Ecto neural progenitor cell (in vitro differentiated cells): ENCODE results near the gene XK.
A peak's percentile ranks its signal among the peaks of the same experiment; 100 is the strongest.

ENCODE experiments used
- DNase-seq: peaks from one replicate; pipeline ENCODE4 v3.0.0-alpha.2; 2018; ENCODE audit warnings: low spot score

XK gene

GRCh38 chrX:37679888-37680287 is 5.7 kb upstream of the XK start:
- DNase-seq: no peak

DNA sequence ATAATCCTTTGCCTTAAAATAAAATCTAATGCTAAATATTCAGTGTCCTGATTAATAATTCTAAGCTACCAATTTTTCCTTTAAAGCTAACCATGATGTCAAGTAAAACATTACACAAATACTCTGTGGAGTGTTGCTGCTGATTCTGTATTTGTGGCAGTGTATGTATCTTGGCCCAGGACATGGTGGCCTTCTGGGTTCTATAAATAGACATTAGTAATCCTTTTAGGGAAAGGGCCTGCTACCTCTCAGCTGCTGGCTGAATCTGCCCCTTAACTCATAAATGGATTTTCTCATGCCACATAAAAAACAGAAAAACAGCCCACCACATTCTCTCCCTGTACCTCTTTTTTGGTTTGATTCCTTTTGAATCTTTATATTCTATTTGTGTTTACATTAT is 1.2 kb upstream of the XK start:
- DNase-seq: no peak

DNA sequence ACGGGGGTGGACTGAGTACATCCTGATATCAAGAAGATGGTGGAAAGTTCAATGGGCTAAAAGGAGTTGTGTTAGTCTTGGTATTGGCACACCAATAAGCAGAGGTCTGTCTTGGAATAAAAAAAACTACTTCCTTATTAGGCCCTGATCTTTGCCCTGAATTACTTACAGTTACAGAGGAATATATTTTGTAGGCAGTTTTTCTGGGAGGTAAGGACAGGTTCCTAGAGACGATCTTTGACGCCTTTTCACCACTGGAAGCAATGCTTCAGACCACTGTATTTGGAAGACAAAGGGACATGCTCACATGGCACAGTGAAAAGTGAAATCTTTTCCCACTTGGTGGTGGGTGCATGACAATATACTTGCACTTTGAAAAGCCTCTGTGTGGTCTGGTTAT is 618 bp upstream of the XK start:
- DNase-seq: no peak

DNA sequence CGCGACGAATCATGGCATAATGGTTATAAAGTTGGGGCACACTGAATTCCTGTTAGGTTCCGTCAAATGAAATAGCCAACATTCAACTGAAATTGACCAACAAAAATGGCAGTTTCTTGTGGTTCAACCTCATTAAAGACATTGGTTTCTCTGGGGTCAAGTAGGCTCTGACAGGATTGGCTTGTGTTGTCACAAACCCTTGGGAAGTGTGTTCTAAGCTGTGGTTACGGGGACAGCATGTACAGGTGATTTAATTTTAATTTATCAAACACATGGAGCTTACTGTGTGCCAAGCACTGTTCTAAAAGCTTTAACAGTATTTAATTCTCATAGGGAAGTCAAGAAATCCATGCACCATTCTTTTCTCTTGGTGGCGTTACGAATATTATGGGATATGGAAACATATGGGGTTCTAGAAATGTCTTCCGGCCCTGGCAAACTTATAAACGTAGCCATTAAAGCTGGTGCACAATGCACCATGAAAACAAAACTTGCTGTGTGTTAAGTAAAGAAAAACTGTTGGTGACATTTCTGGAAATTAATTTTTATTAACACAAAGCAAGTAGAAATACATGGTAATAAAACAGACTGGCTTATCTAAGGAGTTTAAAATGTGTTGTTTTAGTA is 891 bp downstream of the XK start:
- no peak for DNase-seq

DNA sequence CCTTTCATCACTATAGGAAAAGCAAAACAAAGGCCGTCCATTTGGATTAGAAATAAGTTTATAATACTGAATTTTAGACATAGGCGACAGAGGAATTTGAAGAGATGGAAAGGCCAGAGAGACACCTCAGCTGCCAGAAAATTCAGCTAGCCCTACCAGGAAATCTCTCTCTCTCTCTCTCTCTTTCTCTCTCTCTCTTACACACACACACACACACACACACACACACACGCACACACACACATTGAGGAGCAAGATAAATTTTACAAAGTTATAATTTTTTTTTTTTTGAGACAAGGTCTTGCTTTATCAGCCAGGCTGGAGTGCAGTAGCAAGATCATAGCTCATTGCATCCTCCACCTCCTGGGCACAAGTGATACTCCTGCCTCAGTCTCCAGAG is 1.4 kb downstream of the XK start:
- DNase-seq: no peak

DNA sequence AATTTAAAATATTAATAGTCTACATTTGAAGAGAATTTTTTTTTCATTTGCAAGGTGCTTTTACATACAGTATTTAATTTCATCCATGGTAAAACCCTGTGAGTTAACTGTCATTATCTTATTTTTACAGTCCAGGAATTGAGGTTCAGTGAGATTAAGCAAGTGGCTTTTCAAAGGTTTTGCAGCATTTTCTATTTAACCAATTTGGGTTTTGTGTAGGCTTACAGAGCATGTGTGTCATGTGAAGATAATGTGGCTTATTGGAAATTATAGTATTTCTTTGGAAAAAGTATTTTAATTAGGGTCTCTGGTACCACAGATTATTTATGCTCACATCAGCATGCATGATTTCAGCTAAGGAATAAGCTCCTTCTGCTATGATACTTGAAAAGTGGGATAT is 4.5 kb downstream of the XK start:
- DNase-seq: no peak

- DNase-seq: no peak
Observed at GRCh38 chrX:37692918-37693317, 7.3 kb downstream of the XK start.

GRCh38 chrX:37697169-37697760 is 11.7 kb downstream of the XK start:
- no peak for DNase-seq

- no peak for DNase-seq
Observed at GRCh38 chrX:37701588-37701987, 16.0 kb downstream of the XK start.

- no peak for DNase-seq
Observed at GRCh38 chrX:37711991-37712390, 26.4 kb downstream of the XK start.

GRCh38 chrX:37712458-37712857 is 26.9 kb downstream of the XK start:
- DNase-seq: no peak

GRCh38 chrX:37714479-37714878 is 28.9 kb downstream of the XK start:
- DNase-seq: no peak

DNA sequence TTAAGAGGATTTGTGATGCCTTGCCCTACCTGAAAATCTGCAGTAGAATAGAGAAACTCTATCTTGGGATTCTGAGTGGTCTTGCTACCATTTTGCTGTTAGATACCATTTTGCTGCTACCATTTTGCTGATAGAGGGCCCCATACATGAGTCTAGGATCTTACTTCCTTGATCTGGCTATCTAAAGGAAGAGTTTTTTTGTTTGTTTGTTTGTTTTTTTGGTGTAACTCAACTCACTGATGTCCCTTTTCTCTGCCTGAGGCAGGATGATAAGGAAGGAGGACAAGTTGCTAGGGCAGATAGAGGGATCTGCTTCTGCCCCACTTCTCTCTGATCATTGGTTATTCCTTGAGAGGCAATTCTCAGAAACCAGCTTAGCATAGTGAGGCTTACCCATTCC is 31.0 kb downstream of the XK start:
- DNase-seq: no peak

GRCh38 chrX:37717708-37718107 is 32.1 kb downstream of the XK start:
- DNase-seq: no peak

GRCh38 chrX:37722595-37722994 is 37.0 kb downstream of the XK start:
- DNase-seq: no peak

- DNase-seq: no peak
Observed at GRCh38 chrX:37726346-37726745, 40.8 kb downstream of the XK start.

- peak; percentile 60 for DNase-seq
Observed at GRCh38 chrX:37745354-37745753, 59.8 kb downstream of the XK start.

DNA sequence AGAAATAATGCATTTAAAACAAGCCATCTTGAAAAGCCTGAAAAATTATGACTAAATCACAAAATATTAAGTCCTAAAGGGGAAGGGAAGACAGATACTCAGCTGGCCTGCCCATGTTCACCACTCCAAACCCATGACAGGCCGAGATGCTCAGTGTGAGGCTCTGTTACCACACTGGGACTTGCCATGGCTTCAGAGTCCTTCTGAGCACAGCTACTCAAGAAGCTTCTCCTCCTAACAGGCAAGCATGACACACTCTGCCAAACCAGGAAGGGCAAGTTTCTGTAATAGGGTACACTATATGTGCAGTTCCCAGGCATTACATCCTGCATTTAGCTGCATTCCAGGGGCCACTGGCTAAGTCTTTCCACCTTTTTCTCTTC is 60.2 kb downstream of the XK start:
- no peak for DNase-seq

- DNase-seq: no peak
Observed at GRCh38 chrX:37746218-37746941, 60.8 kb downstream of the XK start.

- no peak for DNase-seq
Observed at GRCh38 chrX:37746951-37747350, 61.4 kb downstream of the XK start.

DNA sequence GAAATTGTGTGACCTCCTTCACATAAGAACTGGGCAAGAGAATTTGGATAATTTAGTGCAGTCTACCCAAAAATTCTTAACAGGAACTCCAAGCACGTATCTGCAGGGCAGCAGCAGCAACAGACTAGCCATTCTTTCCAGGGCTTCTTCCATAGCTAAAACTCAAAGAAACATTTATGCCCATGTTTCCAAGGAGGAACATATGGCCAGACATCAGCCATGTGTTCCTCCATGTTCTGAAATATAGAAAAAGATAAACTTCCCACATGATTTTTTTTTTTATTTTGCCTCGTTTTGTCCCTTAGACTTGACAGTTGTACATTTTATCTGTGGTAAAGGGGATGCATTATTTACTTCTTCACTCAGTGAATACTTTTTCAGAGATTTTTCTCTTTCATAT is 66.7 kb downstream of the XK start:
- no peak for DNase-seq

DNA sequence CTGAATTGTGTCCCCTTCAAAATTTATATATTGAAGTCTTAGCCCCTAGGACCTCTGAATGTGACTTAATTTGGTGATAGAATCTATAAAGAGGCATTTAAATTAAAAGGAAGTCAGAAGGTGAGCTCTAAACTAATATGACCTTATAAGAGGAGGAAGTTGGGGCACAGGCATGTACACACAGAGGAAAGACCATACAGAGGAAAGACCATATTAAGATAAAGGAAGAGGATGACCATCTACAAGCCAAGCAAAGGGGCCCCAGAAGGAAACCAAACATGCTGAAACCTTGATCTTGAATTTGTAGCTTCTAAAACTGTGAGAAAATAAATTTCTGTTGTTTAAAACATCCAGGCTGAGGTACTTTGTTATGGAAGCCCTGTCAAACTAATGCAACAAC is 67.3 kb downstream of the XK start:
- no peak for DNase-seq

DNA sequence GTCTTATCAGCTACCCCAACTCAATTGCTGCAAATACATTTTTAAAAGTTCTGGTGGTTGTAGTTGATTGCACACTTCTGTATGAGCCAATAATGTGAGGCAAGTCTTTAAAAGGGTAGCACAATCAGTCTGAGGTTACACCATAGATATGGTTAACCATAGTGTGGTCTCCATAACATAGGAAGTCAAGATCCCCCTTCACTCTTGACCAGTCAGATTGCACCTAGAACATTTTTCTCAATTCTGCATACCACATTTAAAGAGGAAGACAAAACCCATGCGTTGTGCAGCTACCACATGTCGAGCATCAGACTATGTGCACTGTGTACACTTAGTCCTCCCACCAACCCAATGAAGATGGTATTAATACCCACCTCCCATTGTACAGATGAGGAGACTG is 67.8 kb downstream of the XK start:
- DNase-seq: no peak

GRCh38 chrX:37754516-37754915 is 68.9 kb downstream of the XK start:
- no peak for DNase-seq
